Thymus (tissue), 11 donors: Measurements from ENCODE around the gene RNF187. TPM values are rescaled to one million over a fixed set of nuclear protein-coding genes. Genes with fewer than 3 reads are reported as not detected.

Experiments
- DNase-seq, 9 donors: peaks; one replicate each; pipeline ENCODE4 v3.0.0-alpha.2; 2013; ENCODE audit warnings: low spot score in 9 of 9, low read depth in 6 of 9, missing footprints in 1 of 9
- H3K27ac ChIP-seq, 2 donors: one replicate each; pipeline ENCODE4 v1.5.1; 2013; ENCODE audit warnings: control low read depth in 1 of 2, low read depth in 1 of 2, low read length in 1 of 2, mild to moderate bottlenecking in 1 of 2, moderate library complexity in 1 of 2
- H3K27me3 ChIP-seq, 2 donors: one replicate each; pipeline ENCODE4 v1.5.1; 2013; ENCODE audit warnings: low read length in 1 of 2; ENCODE audit not compliant: control insufficient read depth in 2 of 2, insufficient read depth in 1 of 2
- H3K36me3 ChIP-seq, 2 donors: one replicate each; pipeline ENCODE4 v1.5.1; 2013; ENCODE audit warnings: low read length in 1 of 2, mild to moderate bottlenecking in 1 of 2, moderate library complexity in 1 of 2; ENCODE audit not compliant: control insufficient read depth in 2 of 2, insufficient read depth in 2 of 2
- H3K4me1 ChIP-seq, 2 donors: one replicate each; pipeline ENCODE4 v1.5.1; 2013; ENCODE audit warnings: low read length in 2 of 2; ENCODE audit not compliant: control insufficient read depth in 2 of 2, insufficient read depth in 2 of 2
- H3K4me3 ChIP-seq, 2 donors: one replicate each; pipeline ENCODE4 v1.5.1; 2013; ENCODE audit warnings: low read length in 2 of 2, control low read depth in 1 of 2, mild to moderate bottlenecking in 1 of 2
- H3K9me3 ChIP-seq, 2 donors: one replicate each; pipeline ENCODE4 v1.5.1; 2013; ENCODE audit warnings: low read length in 1 of 2, mild to moderate bottlenecking in 1 of 2; ENCODE audit not compliant: control insufficient read depth in 2 of 2, insufficient read depth in 1 of 2
- WGBS: extraction: QIAGEN DNeasy Blood & Tissue Kit; methylation state at CpG from one replicate; pipeline ENCODE4 v1.1.7; 2013; 5-methylcytosine and 5-hydroxymethylcytosine counted together
- polyA plus RNA-seq: library from polyadenylated mRNA; stranded (reverse); fragments of 200-250 nt; gene quantifications from one replicate; pipeline ENCODE4 v1.2.3, GENCODE V29; 2013
- total RNA-seq: library from RNA; stranded (reverse); fragments of 120-200 nt; gene quantifications from one replicate; pipeline ENCODE4 v1.2.4, GENCODE V29; 2013
- donor health status: healthy.

Gene RNF187
- total and polyA plus RNA-seq, 2 donors = 22.2 to 30.0 TPM

- Histone ChIP-seq H3K27ac (no peak overlapping the region), H3K4me1 (no peaks in the 10 kb centered on the region), H3K36me3 (no peaks in the 10 kb centered on the region), H3K4me3 (no peak overlapping the region), H3K9me3 (no peaks in the 10 kb centered on the region), H3K27me3 (peaks cover 27 to 41% of the 10 kb centered on the region in 2 donors)
- DNase-seq = no peak
- WGBS = 68% methylated on average over 7 of the region's 7 CpGs
Observed at GRCh38 chr1:228472655-228473054, 14.5 kb upstream of the RNF187 start.

- Histone ChIP-seq H3K9me3 (no peaks in the 10 kb centered on the region), H3K36me3 (no peaks in the 10 kb centered on the region), H3K4me1 (peaks cover 0 to 8% of the 10 kb centered on the region in 2 donors), H3K27ac (no peak overlapping the region), H3K4me3 (no peak overlapping the region), H3K27me3 (peaks cover 17 to 25% of the 10 kb centered on the region in 2 donors)
- 94% methylated on average over 3 of the region's 3 CpGs for WGBS
- DNase-seq = no peak
Observed at GRCh38 chr1:228474507-228474906, 12.7 kb upstream of the RNF187 start.

DNA sequence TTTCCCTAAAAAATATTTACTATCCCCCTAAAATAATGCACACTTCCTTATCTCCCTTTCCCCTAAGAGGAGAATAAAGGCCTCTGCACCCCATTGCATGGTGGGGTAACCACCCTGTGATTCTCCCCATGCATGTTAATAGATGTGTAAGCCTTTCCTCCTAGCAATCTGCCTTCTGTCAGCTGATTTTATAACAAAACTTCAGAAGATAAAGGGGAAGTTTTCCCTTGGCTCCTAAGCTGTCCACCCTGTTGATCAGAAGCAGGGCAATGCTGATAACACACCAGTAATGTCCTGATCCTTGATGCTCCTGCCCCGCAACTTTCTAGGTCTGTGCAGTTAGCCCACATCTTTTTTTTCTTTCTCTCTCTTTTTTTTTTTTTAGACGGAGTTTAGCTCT, 11.4 kb upstream of the RNF187 start:
- peaks cover 0 to 9% of the 10 kb centered on the region in 2 donors for H3K4me1 ChIP-seq
- DNase-seq = no peak
- H3K4me3 ChIP-seq = no peak overlapping the region
- no peaks in the 10 kb centered on the region for H3K36me3 ChIP-seq
- WGBS = 92% methylated on average over 2 of the region's 2 CpGs
- H3K27me3 ChIP-seq = peaks cover 11 to 13% of the 10 kb centered on the region in 2 donors
- H3K27ac ChIP-seq = no peak overlapping the region
- H3K9me3 ChIP-seq = no peaks in the 10 kb centered on the region

DNA sequence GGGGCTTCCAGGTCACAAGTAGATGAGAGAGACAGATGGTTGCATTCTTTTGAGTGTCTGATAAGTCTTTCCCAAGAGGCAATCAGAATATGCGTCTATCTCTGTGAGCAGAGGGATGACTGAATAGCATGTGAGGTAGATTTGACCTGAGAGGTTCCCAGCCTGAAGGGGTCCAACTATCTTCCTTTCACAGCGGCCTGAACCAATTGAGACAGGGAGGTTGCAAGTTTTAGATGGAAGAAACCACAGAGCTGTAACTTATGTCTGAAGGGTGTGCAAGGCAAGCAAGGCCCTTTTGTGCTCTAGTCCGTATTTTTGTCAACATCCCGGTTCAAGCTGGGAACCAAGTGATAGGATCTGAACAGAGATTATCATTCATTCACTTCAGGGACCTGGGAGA, 9.9 kb upstream of the RNF187 start:
- DNase-seq = no peak
- Histone ChIP-seq H3K36me3 (no peaks in the 10 kb centered on the region), H3K4me3 (no peak overlapping the region), H3K27ac (no peak overlapping the region), H3K27me3 (peaks cover under 1 to 3% of the 10 kb centered on the region in 2 donors), H3K4me1 (peaks cover 0 to 9% of the 10 kb centered on the region in 2 donors), H3K9me3 (no peaks in the 10 kb centered on the region)
- WGBS = 97% methylated on average over 4 of the region's 4 CpGs

DNA sequence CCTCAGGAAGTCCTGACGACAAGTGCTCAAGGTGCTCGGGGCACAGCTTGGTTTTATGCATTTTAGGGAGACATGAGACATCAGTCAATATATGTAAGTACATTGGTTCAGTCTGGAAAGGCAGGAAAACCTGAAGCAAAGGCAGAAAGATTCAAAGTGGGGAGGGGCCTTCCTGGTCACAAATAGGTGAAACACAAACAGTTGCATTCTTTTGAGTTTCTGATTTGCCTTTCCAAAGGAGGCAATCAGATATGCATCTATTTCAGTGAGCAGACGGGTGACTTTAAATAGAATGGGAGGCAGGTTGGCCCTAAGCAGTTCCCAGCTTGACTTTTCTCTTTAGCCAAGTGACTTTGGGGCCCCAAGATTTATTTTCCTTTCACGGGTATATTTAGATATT, 8.9 kb upstream of the RNF187 start:
- 34% methylated on average over 4 of the region's 4 CpGs for WGBS
- Histone ChIP-seq H3K27me3 (peaks cover 0 to 2% of the 10 kb centered on the region in 2 donors), H3K4me3 (no peak overlapping the region), H3K27ac (no peak overlapping the region), H3K9me3 (no peaks in the 10 kb centered on the region), H3K36me3 (no peaks in the 10 kb centered on the region), H3K4me1 (peaks cover 0 to 9% of the 10 kb centered on the region in 2 donors)
- DNase-seq = no peak

DNA sequence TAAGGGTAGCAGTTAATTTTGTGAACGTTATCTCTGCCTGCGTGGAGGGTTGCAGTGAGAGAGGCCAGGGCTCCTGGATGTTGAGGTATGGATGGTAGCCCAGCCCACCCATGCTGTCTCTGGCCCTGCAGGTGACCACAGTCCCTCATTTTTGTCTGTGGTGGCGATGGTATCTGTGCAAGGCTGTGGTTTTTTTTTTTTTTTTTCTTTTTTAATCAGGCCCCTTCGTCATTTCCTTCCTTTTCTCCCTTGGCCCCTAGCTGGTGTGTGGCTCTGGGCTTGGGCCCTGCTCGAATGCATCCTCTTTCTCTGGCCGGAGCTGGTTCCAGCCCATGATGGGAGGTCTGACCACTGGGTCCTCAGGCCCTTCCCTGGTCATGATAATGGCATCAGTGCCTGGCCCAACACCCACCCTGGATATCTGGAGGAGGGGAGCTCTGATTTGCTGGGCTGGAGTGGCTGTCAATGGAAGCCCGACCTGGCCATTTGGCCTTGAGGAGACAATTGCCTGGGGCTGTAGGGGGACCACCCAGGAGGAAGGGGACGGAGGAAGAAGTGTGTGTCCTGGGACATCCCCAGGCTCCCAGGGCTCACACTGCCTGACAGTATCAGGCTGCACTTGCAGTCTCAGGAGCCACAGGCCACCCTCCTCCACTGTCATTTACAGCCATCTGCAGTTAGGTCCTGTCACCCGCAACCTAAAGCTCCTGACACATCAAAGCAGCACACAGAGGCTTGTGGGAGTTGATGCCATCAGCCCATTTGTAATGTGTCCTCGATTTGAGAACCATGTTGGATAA, 8.1 kb upstream of the RNF187 start:
- peaks cover 0 to 9% of the 10 kb centered on the region in 2 donors for H3K4me1 ChIP-seq
- 28% methylated on average over 10 of the region's 10 CpGs for WGBS
- no peak overlapping the region for H3K27ac ChIP-seq
- peak in 1 of 9 donors; percentile 36 for DNase-seq
- H3K9me3 ChIP-seq = no peaks in the 10 kb centered on the region
- H3K27me3 ChIP-seq = peaks cover 0 to 2% of the 10 kb centered on the region in 2 donors
- no peaks in the 10 kb centered on the region for H3K36me3 ChIP-seq
- no peak overlapping the region for H3K4me3 ChIP-seq

- 100% methylated on average over 1 of the region's 1 CpG for WGBS
- Histone ChIP-seq H3K4me3 (no peak overlapping the region), H3K9me3 (no peaks in the 10 kb centered on the region), H3K27me3 (peaks cover 0 to 2% of the 10 kb centered on the region in 2 donors), H3K36me3 (peaks cover 0 to under 1% of the 10 kb centered on the region in 2 donors), H3K27ac (no peak overlapping the region), H3K4me1 (peaks cover 7 to 24% of the 10 kb centered on the region in 2 donors)
- no peak for DNase-seq
Observed at GRCh38 chr1:228483789-228484188, 3.4 kb upstream of the RNF187 start.

DNA sequence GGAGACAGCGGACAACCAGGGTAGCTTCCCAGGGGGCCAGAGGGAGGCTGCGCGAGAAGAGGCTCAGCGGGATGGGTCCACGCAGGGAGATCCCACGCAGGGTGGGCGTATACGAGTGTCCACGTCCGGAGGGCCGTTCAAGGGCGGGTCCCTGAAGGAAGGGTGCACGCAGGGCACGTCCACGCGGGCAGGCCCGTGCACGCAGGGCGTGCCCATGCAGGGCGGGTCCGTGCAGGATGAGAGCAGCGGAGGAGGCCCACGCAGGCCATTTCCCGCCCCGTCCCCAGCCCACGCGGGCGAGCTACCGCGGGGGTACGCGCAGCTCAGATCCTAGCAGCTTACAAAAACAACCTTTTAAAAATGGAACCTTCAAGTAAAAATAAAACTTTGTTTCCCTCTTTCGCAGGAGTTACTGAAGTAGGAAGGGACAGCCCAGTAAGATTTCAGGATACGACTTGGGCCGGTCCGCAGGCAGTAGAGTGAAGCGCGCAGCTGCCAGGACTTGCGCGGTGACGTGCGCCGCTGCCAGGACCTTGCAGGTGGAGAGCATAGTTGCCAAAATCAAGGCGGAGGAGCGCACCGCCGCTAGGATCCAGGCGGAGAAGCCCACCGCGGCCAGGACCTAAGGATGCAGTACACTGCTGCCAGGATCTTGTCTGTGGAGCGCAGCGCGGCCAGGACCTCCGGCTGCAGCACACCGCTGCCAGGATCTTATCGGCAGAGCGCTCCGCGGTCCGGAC, 416 bp upstream of the RNF187 start:
- Histone ChIP-seq H3K27me3 (no peaks in the 10 kb centered on the region), H3K4me1 (peaks cover 7 to 21% of the 10 kb centered on the region in 2 donors), H3K4me3 (peak overlapping the region; percentile 94 to 99), H3K36me3 (peaks cover 11 to 22% of the 10 kb centered on the region in 2 donors), H3K27ac (peak overlapping the region; percentile 99 to 100), H3K9me3 (no peaks in the 10 kb centered on the region)
- peak; percentile 66 to 92 (median 77) for DNase-seq
- WGBS = under 1% methylated on average over 60 of the region's 60 CpGs
